ENCODE measurements around the gene LAIR2.
"Not testable (repeated sequence)": the region's sequence is repeated elsewhere in the genome, so short reads cannot be mapped to it uniquely, and the experiment has no call there.

LAIR2 gene

GRCh38 chr19:54465426-54466109, 37.1 kb upstream of the LAIR2 start:
- DNase-seq (ENCODE audit: low read depth), result no peak
- no peak for TF ChIP-seq CTCF (IDR thresholded peaks at IDR 0.05; ENCODE audit: control insufficient read depth, extremely low read depth, insufficient read depth)
- no peak overlapping the region for H3K4me3 ChIP-seq (ENCODE audit: low read depth, low read length)

GRCh38 chr19:54466110-54466480, 36.5 kb upstream of the LAIR2 start:
- not testable (repeated sequence) for DNase-seq (ENCODE audit: low read depth); H3K4me3 ChIP-seq (ENCODE audit: low read depth, low read length)

- no peak for TF ChIP-seq CTCF (IDR thresholded peaks at IDR 0.05; ENCODE audit: control insufficient read depth, extremely low read depth, insufficient read depth)
- H3K4me3 ChIP-seq (ENCODE audit: low read depth, low read length), result no peak overlapping the region
- no peak for DNase-seq (ENCODE audit: low read depth)
Measured at GRCh38 chr19:54469496-54469934, 33.1 kb upstream of the LAIR2 start.

GRCh38 chr19:54470276-54470887, 32.2 kb upstream of the LAIR2 start:
- DNase-seq (ENCODE audit: low read depth), result no peak
- no peak overlapping the region for H3K4me3 ChIP-seq (ENCODE audit: low read depth, low read length)
- no peak for TF ChIP-seq CTCF (IDR thresholded peaks at IDR 0.05; ENCODE audit: control insufficient read depth, extremely low read depth, insufficient read depth)

- no peak overlapping the region for H3K4me3 ChIP-seq (ENCODE audit: low read depth, low read length)
- no peak for DNase-seq (ENCODE audit: low read depth)
- no peak for TF ChIP-seq CTCF (IDR thresholded peaks at IDR 0.05; ENCODE audit: control insufficient read depth, extremely low read depth, insufficient read depth)
Measured at GRCh38 chr19:54470991-54471782, 31.4 kb upstream of the LAIR2 start.

- no peak for DNase-seq (ENCODE audit: low read depth)
- TF ChIP-seq CTCF (IDR thresholded peaks at IDR 0.05; ENCODE audit: control insufficient read depth, extremely low read depth, insufficient read depth), result no peak
Measured at GRCh38 chr19:54473071-54473891, 29.4 kb upstream of the LAIR2 start, which contains the start of gene CDC42EP5. TSS of gene CDC42EP5 (minus strand) at chr19:54473296. CDS start at chr19:54465547, 7,749 bp downstream.

More at GRCh38 chr19:54473071-54473891, 29.4 kb upstream of the LAIR2 start, which contains the start of gene CDC42EP5:
- H3K4me3 ChIP-seq (ENCODE audit: low read depth, low read length), result no peak within 1 kb of the TSS

Measured in LNCaP clone FGC (cell line).